Body of pancreas (tissue), 4 donors: ENCODE data around the gene MRPS5.

Experiments used
- CTCF ChIP-seq, 7 experiments: fragments of 450-650 bp in 4 of 7; fragments of 200-600 bp in 3 of 7; sonication (generic) in 3 of 7; IDR thresholded peaks; one replicate each; pipeline ENCODE4 v1.5.1; 2016 to 2019; ENCODE audit warnings: antibody characterized with exemption in 7 of 7
- POLR2A ChIP-seq, 3 donors: fragments of 450-650 bp; IDR thresholded peaks; one replicate each; pipeline ENCODE4 v1.6.1; 2016; ENCODE audit warnings: antibody characterized with exemption in 3 of 3, mild to moderate bottlenecking in 2 of 3

- no peak for TF ChIP-seq CTCF (IDR thresholded peaks at IDR 0.05)
- TF ChIP-seq POLR2A (IDR thresholded peaks at IDR 0.05), result no peak
Observed at GRCh38 chr2:95059656-95060370, 61.8 kb downstream of the MRPS5 start.
